ENCODE measurements around the gene RNF208. TPM values are rescaled to one million over a fixed set of nuclear protein-coding genes. Genes with fewer than 3 reads are reported as not detected.
A peak's percentile ranks its signal among the peaks of the same experiment; 100 is the strongest.

The RNF208 gene
- total RNA-seq, 3 donors from 2014 or later (not counting 1 experiment from before 2014, with no cell fraction given), result 0.82 to 1.6 (median 0.93) TPM

DNA sequence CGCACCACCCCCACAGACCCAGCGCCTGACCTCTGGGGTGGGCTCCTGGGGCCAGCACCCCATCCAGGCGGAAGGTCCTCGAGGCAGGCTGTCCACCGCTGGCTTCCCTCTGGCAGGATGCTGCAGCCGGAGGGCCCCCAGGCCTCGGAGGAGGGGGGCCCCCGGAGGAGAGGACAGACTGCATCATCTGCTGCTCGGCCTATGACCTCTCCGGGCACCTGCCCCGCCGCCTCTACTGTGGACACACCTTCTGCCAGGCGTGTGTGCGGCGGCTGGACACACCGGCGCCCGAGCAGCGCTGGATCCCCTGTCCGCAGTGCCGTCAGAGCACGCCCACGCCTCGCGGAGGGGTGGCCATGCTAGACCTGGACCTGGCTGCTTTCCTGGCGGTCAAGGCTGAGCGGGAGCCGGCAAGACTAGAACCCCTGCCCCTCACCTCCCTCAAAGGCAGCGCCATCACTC, 6.5 kb upstream of the RNF208 start:
- Mint-ChIP-seq H3K4me3 (no peak overlapping the region), H3K36me3 (no peaks in the 10 kb centered on the region), H3K27me3 (ENCODE audit: low read depth in 2 of 2) (peaks cover 0 to 3% of the 10 kb centered on the region in 2 donors), H3K27ac (no peak overlapping the region), H3K9me3 (no peaks in the 10 kb centered on the region), H3K4me1 (peaks cover 5% of the 10 kb centered on the region in 2 donors)
- intact Hi-C loops (cut with micrococcal nuclease), result loop anchor here (5.0 kb wide), 2 partner anchors 111 to 181 kb away; partner anchors contain the start of gene NPDC1
- WGBS (ENCODE audit: insufficient coverage), result 74% methylated on average over 29 of the region's 29 CpGs
- Histone ChIP-seq H3K27me3 (ENCODE audit: control insufficient read depth, insufficient read depth, low read length) (peaks cover 9% of the 10 kb centered on the region), H3K9me3 (ENCODE audit: control insufficient read depth, insufficient read depth, low read length) (no peaks in the 10 kb centered on the region), H3K4me3 (ENCODE audit: low read length) (no peak overlapping the region), H3K27ac (ENCODE audit: low read length) (no peak overlapping the region), H3K36me3 (ENCODE audit: control insufficient read depth, insufficient read depth, low read length) (no peaks in the 10 kb centered on the region), H3K4me1 (ENCODE audit: control insufficient read depth, insufficient read depth, low read length) (peaks cover 21% of the 10 kb centered on the region)
- no peak for DNase-seq
- no peak for ATAC-seq
- TF ChIP-seq, protein P1, sequence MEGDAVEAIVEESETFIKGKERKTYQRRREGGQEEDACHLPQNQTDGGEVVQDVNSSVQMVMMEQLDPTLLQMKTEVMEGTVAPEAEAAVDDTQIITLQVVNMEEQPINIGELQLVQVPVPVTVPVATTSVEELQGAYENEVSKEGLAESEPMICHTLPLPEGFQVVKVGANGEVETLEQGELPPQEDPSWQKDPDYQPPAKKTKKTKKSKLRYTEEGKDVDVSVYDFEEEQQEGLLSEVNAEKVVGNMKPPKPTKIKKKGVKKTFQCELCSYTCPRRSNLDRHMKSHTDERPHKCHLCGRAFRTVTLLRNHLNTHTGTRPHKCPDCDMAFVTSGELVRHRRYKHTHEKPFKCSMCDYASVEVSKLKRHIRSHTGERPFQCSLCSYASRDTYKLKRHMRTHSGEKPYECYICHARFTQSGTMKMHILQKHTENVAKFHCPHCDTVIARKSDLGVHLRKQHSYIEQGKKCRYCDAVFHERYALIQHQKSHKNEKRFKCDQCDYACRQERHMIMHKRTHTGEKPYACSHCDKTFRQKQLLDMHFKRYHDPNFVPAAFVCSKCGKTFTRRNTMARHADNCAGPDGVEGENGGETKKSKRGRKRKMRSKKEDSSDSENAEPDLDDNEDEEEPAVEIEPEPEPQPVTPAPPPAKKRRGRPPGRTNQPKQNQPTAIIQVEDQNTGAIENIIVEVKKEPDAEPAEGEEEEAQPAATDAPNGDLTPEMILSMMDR (IDR thresholded peaks at IDR 0.05), result no peak

GRCh38 chr9:137227853-137228505, 5.9 kb upstream of the RNF208 start:
- Mint-ChIP-seq H3K27me3 (ENCODE audit: low read depth in 2 of 2) (peaks cover 0 to 3% of the 10 kb centered on the region in 2 donors), H3K9me3 (no peaks in the 10 kb centered on the region), H3K4me3 (no peak overlapping the region), H3K36me3 (no peaks in the 10 kb centered on the region), H3K27ac (no peak overlapping the region), H3K4me1 (peaks cover 5 to 8% of the 10 kb centered on the region in 2 donors)
- no peak overlapping the region for H3K27ac ChIP-seq (ENCODE audit: low read length)
- no peak overlapping the region for H3K4me3 ChIP-seq (ENCODE audit: low read length)
- H3K36me3 ChIP-seq (ENCODE audit: control insufficient read depth, insufficient read depth, low read length), result no peaks in the 10 kb centered on the region
- WGBS (ENCODE audit: insufficient coverage), result 48% methylated on average over 17 of the region's 18 CpGs
- intact Hi-C loops (cut with micrococcal nuclease), result loop anchor here (5.0 kb wide), 2 partner anchors 111 to 181 kb away; partner anchors contain the start of gene NPDC1
- peaks cover 23% of the 10 kb centered on the region for H3K4me1 ChIP-seq (ENCODE audit: control insufficient read depth, insufficient read depth, low read length)
- DNase-seq (no peak), ATAC-seq (no peak)
- peaks cover 9% of the 10 kb centered on the region for H3K27me3 ChIP-seq (ENCODE audit: control insufficient read depth, insufficient read depth, low read length)
- no peaks in the 10 kb centered on the region for H3K9me3 ChIP-seq (ENCODE audit: control insufficient read depth, insufficient read depth, low read length)
- TF ChIP-seq, protein P1 (IDR thresholded peaks at IDR 0.05), result no peak

DNA sequence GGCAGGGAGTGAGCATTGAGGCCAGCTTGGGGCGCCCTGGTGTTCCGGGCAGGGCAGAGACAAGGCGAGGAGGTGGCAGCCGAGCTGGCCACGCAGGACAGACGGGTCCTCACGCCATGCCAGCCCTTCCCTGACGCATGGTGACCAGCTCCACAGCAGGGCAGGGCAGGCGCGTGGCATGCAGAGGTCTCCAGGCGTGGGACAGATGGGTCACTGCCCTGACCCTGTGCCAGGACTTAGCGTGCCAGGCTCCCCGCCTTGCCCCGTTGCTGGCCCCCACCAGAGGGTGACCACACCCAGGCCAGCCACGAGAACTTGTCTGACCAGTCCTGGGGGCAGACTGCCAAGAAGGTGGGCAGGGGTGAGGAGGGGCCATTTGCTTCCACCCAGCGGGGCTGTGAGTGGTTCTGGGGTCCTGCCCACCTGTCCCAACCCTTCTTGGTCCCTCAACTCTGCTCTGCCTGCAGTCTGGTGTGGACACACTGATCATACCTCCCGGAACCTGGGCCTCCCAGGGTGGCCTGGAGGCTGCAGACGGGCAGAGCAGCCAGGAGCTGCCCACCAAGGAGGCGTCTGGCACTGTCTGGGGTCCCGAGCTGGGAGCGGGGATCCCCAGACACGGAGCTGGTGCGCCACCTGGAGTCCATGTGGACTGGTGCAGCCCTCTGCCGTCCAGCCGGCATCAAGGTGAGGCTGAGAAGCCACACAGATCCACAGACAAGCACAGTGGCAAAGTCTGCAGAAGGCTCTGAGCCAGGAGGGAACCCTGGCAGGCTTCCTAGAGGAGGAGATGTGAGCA, 5.2 kb upstream of the RNF208 start, which contains the start of gene RNF224:
RNF224 (plus strand) TSS at position 449 of the 799 bp plus-strand sequence. CDS start 834 bp downstream, outside the sequence.
- H3K9me3 ChIP-seq (ENCODE audit: control insufficient read depth, insufficient read depth, low read length), result no peaks in the 10 kb centered on the region
- TF ChIP-seq, protein P1 (IDR thresholded peaks at IDR 0.05), result peak; percentile 70
- H3K36me3 ChIP-seq (ENCODE audit: control insufficient read depth, insufficient read depth, low read length), result no peaks in the 10 kb centered on the region
- no peak within 1 kb of the TSS for H3K27ac ChIP-seq (ENCODE audit: low read length)
- peaks cover 9% of the 10 kb centered on the region for H3K27me3 ChIP-seq (ENCODE audit: control insufficient read depth, insufficient read depth, low read length)
- Mint-ChIP-seq H3K9me3 (no peaks in the 10 kb centered on the region), H3K36me3 (no peaks in the 10 kb centered on the region), H3K27ac (no peak within 1 kb of the TSS), H3K4me1 (peaks cover 5 to 11% of the 10 kb centered on the region in 2 donors), H3K27me3 (ENCODE audit: low read depth in 2 of 2) (peaks cover 0 to 3% of the 10 kb centered on the region in 2 donors), H3K4me3 (no peak within 1 kb of the TSS)
- no peak within 1 kb of the TSS for H3K4me3 ChIP-seq (ENCODE audit: low read length)
- peak; percentile 72 to 90 for DNase-seq
- peaks cover 30% of the 10 kb centered on the region for H3K4me1 ChIP-seq (ENCODE audit: control insufficient read depth, insufficient read depth, low read length)
- ATAC-seq, result peak; percentile 21 to 41 (median 30)
- 48% methylated on average over 25 of the region's 25 CpGs for WGBS (ENCODE audit: insufficient coverage)
- intact Hi-C loops (cut with micrococcal nuclease), result loop anchor here (5.0 kb wide), 2 partner anchors 110 to 180 kb away; partner anchors contain the start of gene NPDC1
